GM23248 (cell line): ENCODE results near the gene EPB41L4B.

Experiments used
- EZH2 ChIP-seq: fragments of 200-600 bp; sonication (generic); IDR thresholded peaks from 2 replicates; pipeline ENCODE4 v1.6.1; 2018; ENCODE audit warnings: antibody characterized with exemption, mild to moderate bottlenecking; ENCODE audit not compliant: insufficient read depth, poor library complexity, severe bottlenecking
- EZH2phosphoT487 ChIP-seq: fragments of 200-600 bp; sonication (generic); IDR thresholded peaks from 2 replicates; pipeline ENCODE4 v1.6.1; 2018; ENCODE audit warnings: antibody characterized with exemption, moderate library complexity, mild to moderate bottlenecking, low read depth; ENCODE audit not compliant: insufficient read depth

DNA sequence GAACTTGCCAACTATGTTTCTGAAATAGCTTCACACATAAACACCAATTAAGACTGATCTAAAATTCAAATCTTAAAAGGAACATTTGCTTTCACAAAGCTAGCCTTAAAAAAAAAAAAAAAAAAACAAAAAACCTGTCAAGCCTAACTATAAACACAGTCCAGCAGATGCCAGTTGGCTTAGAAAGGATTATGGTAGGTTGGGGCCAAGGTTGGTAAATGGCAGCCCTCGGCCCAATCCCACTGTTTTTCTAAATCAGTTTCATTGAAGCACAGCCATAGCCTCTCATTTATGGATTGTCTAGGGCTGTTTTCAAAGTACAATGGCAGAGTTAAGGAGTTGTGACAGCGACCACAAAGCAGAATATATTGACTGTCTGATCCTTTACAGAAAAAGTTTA is 78.1 kb downstream of the EPB41L4B start:
- no peak for TF ChIP-seq EZH2
- no peak for TF ChIP-seq EZH2phosphoT487
